Stimulated activated CD4-positive, alpha-beta T cell treated with anti-CD3 and anti-CD28 coated beads, Interleukin-2, amount 100 ng/mL, for 48 hours (primary cell): ENCODE results near the gene GPR37L1.
"Not testable (repeated sequence)": the region's sequence is repeated elsewhere in the genome, so short reads cannot be mapped to it uniquely, and the experiment has no call there.

ENCODE experiments used
- DNase-seq, 2 donors: peaks; one replicate each; pipeline ENCODE4 v3.0.0-alpha.2; 2020

GPR37L1 gene

GRCh38 chr1:202171292-202172014 lies 48.7 kb downstream of the GPR37L1 start:
- DNase-seq, result no peak

GRCh38 chr1:202172015-202172355 lies 49.3 kb downstream of the GPR37L1 start:
- no peak for DNase-seq

GRCh38 chr1:202173993-202174392 lies 51.3 kb downstream of the GPR37L1 start:
- no peak for DNase-seq

- DNase-seq, result no peak
Observed at GRCh38 chr1:202176949-202177927, 54.5 kb downstream of the GPR37L1 start.

GRCh38 chr1:202179828-202180750 lies 57.4 kb downstream of the GPR37L1 start:
- no peak for DNase-seq

GRCh38 chr1:202180751-202181139 lies 58.0 kb downstream of the GPR37L1 start:
- DNase-seq, result not testable (repeated sequence)

GRCh38 chr1:202181586-202181985 lies 58.9 kb downstream of the GPR37L1 start:
- DNase-seq, result no peak

- no peak for DNase-seq
Observed at GRCh38 chr1:202182040-202182877, 59.5 kb downstream of the GPR37L1 start.
